SU-DHL-6 (cell line): ENCODE data around the gene BARHL2.

Experiments
- H2AFZ ChIP-seq: fragments of 200-600 bp; sonication (generic); 2 replicates; pipeline ENCODE4 v1.6.1; 2014; ENCODE audit warnings: low read depth, mild to moderate bottlenecking, moderate library complexity, mixed read lengths, antibody characterized with exemption, low read length; ENCODE audit not compliant: severe bottlenecking
- H3F3A ChIP-seq: fragments of 200-600 bp; shearing (Covaris generic); 2 replicates; pipeline ENCODE4 v1.6.0; 2016; ENCODE audit warnings: antibody characterized with exemption, mild to moderate bottlenecking; ENCODE audit not compliant: insufficient read depth
- H3K27ac ChIP-seq: fragments of 200-600 bp; sonication (generic); 2 replicates; pipeline ENCODE4 v1.5.1; 2016; ENCODE audit warnings: low read depth, mild to moderate bottlenecking, low read length, moderate library complexity, mixed read lengths
- H3K27me3 ChIP-seq: fragments of 200-600 bp; sonication (generic), shearing (Covaris generic); 2 replicates; pipeline ENCODE4 v1.6.0; 2014; ENCODE audit warnings: mild to moderate bottlenecking, low read length
- H3K36me3 ChIP-seq: fragments of 200-600 bp; sonication (generic); 2 replicates; pipeline ENCODE4 v1.6.1; 2014; ENCODE audit warnings: mild to moderate bottlenecking, low read length, mixed read lengths
- H3K4me2 ChIP-seq: fragments of 300-600, 200-600 bp; shearing (Covaris generic), sonication (generic); 2 replicates; pipeline ENCODE4 v1.6.0; 2014; ENCODE audit warnings: low read length, low read depth, mild to moderate bottlenecking; ENCODE audit not compliant: poor library complexity, severe bottlenecking
- H3K4me3 ChIP-seq: fragments of 200-600 bp; sonication (generic); 2 replicates; pipeline ENCODE4 v1.5.1; 2014; ENCODE audit warnings: antibody characterized with exemption, low read length, mild to moderate bottlenecking, mixed read lengths; ENCODE audit not compliant: insufficient read depth, poor library complexity, severe bottlenecking
- H3K79me2 ChIP-seq: fragments of 200-600 bp; sonication (generic); 2 replicates; pipeline ENCODE4 v1.6.1; 2014; ENCODE audit warnings: mild to moderate bottlenecking, low read length, moderate library complexity; ENCODE audit not compliant: insufficient read depth
- H3K9ac ChIP-seq: fragments of 200-600 bp; sonication (generic); 2 replicates; pipeline ENCODE4 v1.7.0; 2014; ENCODE audit warnings: mild to moderate bottlenecking, low read length
- H3K9me2 ChIP-seq: fragments of 200-600 bp; sonication (generic); replicated peaks from 2 replicates; pipeline ENCODE4 v1.6.1; 2014; ENCODE audit warnings: low read length; ENCODE audit not compliant: insufficient read depth
- H3K9me3 ChIP-seq: fragments of 200-600 bp; sonication (generic); 2 replicates; pipeline ENCODE4 v1.6.1; 2014; ENCODE audit warnings: low read length, mixed read lengths; ENCODE audit not compliant: insufficient read depth
- H4K20me1 ChIP-seq: fragments of 200-600 bp; sonication (generic); 2 replicates; pipeline ENCODE4 v1.6.1; 2014; ENCODE audit warnings: low read depth, mild to moderate bottlenecking, antibody characterized with exemption, low read length, moderate library complexity, mixed read lengths
- EZH2phosphoT487 ChIP-seq: fragments of 200-600 bp; sonication (generic), shearing (Covaris generic); conservative IDR thresholded peaks from 2 replicates; pipeline ENCODE4 v1.6.1; 2018; ENCODE audit warnings: mild to moderate bottlenecking, antibody characterized with exemption, low read length, moderate library complexity, mixed read lengths
- TF ChIP-seq, protein P1 (sequence below): fragments of 200-600 bp; sonication (generic); IDR thresholded peaks from one replicate; pipeline ENCODE4 v1.5.1; 2017; ENCODE audit warnings: antibody characterized with exemption, mild to moderate bottlenecking, low read length, moderate library complexity; ENCODE audit not compliant: insufficient read depth, poor library complexity, severe bottlenecking

BARHL2 gene

DNA sequence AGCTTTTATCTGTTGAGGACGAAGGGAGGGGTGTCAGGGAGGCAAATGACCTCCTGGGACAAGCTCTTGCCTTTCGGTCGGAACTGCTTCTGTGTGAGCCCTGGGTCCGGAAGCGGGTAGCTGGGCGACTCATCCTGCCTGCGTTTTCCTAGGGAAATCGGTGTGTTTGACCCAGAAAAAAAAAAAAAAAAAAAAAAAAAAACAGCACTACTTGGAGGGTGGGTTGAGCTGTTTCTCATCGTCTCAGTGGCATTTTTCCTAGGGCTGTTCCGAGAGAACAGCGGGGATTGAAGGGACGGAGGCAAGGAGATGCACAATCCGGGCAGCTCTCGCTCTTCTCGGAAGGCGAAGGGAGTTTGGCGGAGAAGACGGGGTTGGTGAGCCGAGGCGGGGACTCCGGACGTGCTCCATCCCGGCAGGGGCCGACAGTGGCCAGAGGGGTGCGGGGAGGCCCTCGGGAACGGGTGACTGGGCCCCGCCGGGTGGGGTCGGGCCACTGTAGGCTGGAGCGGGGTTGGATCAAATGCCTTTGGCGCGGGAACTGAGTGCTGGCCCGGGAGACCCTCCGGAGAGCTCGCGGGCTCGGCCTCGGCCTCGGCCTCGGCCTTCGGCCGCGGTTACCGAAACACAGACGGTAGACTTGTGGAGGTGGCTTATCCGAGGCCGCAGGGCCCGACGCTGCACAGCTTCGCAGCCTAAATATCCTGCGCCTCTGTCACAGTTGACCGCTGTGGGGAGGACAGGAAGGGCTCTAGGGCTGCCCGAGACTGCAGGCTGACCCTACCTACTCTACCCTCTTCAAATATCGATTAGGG, 2.4 kb upstream of the BARHL2 start:
- no peaks in the 10 kb centered on the region for H3K36me3 ChIP-seq
- no peaks in the 10 kb centered on the region for H4K20me1 ChIP-seq
- no peak for TF ChIP-seq EZH2phosphoT487
- TF ChIP-seq, protein P1, sequence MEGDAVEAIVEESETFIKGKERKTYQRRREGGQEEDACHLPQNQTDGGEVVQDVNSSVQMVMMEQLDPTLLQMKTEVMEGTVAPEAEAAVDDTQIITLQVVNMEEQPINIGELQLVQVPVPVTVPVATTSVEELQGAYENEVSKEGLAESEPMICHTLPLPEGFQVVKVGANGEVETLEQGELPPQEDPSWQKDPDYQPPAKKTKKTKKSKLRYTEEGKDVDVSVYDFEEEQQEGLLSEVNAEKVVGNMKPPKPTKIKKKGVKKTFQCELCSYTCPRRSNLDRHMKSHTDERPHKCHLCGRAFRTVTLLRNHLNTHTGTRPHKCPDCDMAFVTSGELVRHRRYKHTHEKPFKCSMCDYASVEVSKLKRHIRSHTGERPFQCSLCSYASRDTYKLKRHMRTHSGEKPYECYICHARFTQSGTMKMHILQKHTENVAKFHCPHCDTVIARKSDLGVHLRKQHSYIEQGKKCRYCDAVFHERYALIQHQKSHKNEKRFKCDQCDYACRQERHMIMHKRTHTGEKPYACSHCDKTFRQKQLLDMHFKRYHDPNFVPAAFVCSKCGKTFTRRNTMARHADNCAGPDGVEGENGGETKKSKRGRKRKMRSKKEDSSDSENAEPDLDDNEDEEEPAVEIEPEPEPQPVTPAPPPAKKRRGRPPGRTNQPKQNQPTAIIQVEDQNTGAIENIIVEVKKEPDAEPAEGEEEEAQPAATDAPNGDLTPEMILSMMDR: no peak
- H3K27me3 ChIP-seq: no peaks in the 10 kb centered on the region
- H3K79me2 ChIP-seq: no peaks in the 10 kb centered on the region
- no peak overlapping the region for H3K4me3 ChIP-seq
- no peaks in the 10 kb centered on the region for H3F3A ChIP-seq
- H2AFZ ChIP-seq: no peak overlapping the region
- H3K27ac ChIP-seq: no peak overlapping the region
- H3K9ac ChIP-seq: no peak overlapping the region
- no peaks in the 10 kb centered on the region for H3K9me3 ChIP-seq
- no peaks in the 10 kb centered on the region for H3K9me2 ChIP-seq
- no peak overlapping the region for H3K4me2 ChIP-seq

DNA sequence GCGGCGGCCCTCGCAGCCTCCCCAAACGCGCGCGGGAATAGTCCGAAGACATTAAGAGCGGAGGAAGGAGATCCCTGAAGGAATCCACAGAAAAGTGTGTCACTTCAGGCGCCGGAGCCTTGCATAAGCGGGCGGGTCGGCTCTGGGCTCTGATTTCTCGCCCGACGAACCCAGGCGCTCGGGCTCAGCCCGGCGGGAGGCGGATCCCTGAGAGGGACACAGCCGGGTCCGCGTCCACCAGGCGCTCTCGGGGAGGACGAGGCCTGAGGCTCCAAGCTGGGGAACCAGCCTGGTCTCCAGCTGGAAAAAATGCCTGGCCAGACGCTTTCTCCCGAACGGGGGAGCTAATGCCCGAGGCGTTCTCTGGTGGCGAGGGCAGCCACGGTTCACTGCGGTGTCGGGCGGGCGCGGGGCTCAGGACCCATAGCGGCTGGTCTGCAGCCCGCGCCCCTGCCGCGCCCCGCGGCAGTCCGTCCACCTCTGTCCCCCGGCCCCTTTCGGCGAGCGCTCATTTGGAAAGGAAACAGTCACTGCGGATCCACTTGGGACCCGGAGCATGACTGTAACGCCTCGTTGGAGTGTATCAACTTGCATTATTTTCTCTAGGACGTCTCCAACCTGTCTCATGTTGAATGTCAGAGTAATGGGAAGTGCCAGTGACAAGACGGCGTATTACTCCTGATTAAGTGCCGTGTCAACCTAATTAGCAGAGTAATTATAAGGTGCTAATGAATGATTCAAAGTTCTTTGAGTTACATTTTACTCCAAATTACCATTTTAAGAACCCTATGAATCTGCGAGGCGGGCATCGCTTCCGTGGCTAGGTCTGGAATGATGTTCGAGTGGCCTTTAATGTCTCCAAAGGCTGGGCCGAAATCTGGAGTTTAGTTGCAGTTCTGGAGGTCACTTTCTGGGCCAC, 1.6 kb upstream of the BARHL2 start:
- no peaks in the 10 kb centered on the region for H3K79me2 ChIP-seq
- H3K9ac ChIP-seq: no peak overlapping the region
- no peaks in the 10 kb centered on the region for H3F3A ChIP-seq
- H3K9me3 ChIP-seq: no peaks in the 10 kb centered on the region
- no peak overlapping the region for H3K4me3 ChIP-seq
- no peak overlapping the region for H3K4me2 ChIP-seq
- H2AFZ ChIP-seq: no peak overlapping the region
- H3K36me3 ChIP-seq: no peaks in the 10 kb centered on the region
- no peaks in the 10 kb centered on the region for H3K27me3 ChIP-seq
- no peak overlapping the region for H3K27ac ChIP-seq
- no peaks in the 10 kb centered on the region for H3K9me2 ChIP-seq
- no peaks in the 10 kb centered on the region for H4K20me1 ChIP-seq
- TF ChIP-seq EZH2phosphoT487: no peak
- TF ChIP-seq, protein P1: no peak

DNA sequence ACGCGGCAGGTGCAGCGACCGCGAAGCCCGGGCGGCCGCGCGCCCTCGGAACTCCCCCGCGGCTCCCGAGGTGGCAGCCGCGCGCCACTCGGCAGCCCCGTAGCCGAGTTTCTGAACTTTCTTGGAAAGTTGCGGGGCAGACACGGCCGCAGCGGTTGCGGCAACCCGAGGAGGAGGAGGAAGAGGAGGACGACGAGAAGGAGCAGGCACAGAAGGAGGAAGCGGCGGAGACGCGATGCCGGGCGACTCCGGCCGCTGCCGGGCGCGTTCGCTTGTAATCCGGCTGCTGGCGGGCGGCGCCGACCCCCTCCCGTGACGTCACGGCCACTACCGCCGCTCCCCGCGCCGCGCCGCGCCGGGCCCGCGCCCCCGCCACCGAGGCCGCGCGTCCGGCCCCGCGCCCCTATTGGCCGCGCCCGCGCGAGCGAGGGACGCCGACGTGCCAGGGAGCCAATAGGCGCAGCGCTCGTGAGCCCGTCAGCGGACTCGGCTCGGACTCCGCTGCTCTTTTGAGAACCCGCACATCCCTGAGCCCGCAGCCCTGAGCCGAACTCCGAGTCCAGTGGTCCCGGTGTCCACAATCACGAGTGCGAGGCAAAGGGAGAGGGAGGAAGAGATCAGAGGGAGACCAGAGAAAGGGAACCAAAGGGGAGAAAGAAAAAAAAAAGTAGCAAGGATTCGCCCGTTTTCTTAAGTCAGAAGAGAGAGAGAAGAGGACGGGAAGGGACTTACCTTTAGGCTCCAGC, 736 bp upstream of the BARHL2 start:
- no peaks in the 10 kb centered on the region for H3K36me3 ChIP-seq
- H3K27me3 ChIP-seq: no peaks in the 10 kb centered on the region
- TF ChIP-seq, protein P1: no peak
- no peak for TF ChIP-seq EZH2phosphoT487
- no peaks in the 10 kb centered on the region for H3K9me3 ChIP-seq
- H3K4me3 ChIP-seq: no peak overlapping the region
- no peak overlapping the region for H2AFZ ChIP-seq
- H3K79me2 ChIP-seq: no peaks in the 10 kb centered on the region
- H3K9ac ChIP-seq: no peak overlapping the region
- no peak overlapping the region for H3K27ac ChIP-seq
- no peaks in the 10 kb centered on the region for H4K20me1 ChIP-seq
- H3K9me2 ChIP-seq: no peaks in the 10 kb centered on the region
- no peak overlapping the region for H3K4me2 ChIP-seq
- H3F3A ChIP-seq: no peaks in the 10 kb centered on the region
